ENCODE results near the gene DCD.
"Not testable (repeated sequence)": the region's sequence is repeated elsewhere in the genome, so short reads cannot be mapped to it uniquely, and the experiment has no call there.

DCD gene, protein sequence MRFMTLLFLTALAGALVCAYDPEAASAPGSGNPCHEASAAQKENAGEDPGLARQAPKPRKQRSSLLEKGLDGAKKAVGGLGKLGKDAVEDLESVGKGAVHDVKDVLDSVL

GRCh38 chr12:54648265-54648664, at the start of gene DCD:
Gene DCD, minus strand, starts transcription at chr12:54648365. Its CDS starts 62 bp downstream, at chr12:54648303.
- DNase-seq (ENCODE audit: low read depth) = no peak

- no peak for DNase-seq (ENCODE audit: low read depth)
These were observed 49.7 kb upstream of the DCD start for GRCh38 chr12:54697851-54698250.

DNA sequence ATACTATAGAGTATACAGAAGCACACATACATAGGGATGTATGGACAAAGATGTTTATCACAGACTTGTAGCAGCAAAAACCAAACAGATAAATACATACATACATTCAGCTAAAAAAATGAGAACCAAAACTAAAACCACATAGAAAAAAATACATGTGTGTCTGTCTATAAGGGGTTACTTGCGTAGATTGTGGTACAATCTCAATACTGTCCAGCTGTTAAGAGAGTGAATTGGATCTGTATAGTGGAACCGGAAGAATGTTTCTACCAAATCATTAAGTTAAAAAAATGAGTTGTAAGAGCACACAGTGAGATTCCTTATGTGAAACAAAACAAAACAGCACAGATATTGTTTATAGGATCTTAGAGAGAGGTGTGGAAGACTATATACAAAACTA, 44.2 kb upstream of the DCD start:
- DNase-seq (ENCODE audit: low read depth) = no peak

- DNase-seq (ENCODE audit: low read depth) = no peak
These were observed 41.8 kb upstream of the DCD start for GRCh38 chr12:54689984-54690383.

DNA sequence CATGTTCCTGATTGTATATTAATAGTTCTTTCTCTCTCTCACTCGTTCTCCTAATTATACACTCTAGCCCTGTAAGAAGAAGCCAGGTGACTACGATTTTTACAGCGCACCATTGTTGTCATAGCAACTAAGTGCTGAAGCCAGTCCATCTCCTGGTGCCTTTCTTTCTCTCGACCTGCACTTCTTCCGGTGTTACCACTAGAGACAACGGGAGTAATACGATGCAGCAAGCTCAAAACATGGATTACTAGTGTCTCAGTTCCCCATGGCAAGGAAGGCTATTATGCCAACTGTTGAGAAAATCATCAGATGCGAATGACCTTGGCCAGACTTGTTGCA, 40.8 kb upstream of the DCD start:
- no peak for DNase-seq (ENCODE audit: low read depth)

- no peak for DNase-seq (ENCODE audit: low read depth)
These were observed 40.3 kb upstream of the DCD start for GRCh38 chr12:54688309-54689033.

GRCh38 chr12:54684636-54685630, 36.8 kb upstream of the DCD start:
- no peak for DNase-seq (ENCODE audit: low read depth)

GRCh38 chr12:54683398-54683797, 35.2 kb upstream of the DCD start:
- no peak for DNase-seq (ENCODE audit: low read depth)

DNA sequence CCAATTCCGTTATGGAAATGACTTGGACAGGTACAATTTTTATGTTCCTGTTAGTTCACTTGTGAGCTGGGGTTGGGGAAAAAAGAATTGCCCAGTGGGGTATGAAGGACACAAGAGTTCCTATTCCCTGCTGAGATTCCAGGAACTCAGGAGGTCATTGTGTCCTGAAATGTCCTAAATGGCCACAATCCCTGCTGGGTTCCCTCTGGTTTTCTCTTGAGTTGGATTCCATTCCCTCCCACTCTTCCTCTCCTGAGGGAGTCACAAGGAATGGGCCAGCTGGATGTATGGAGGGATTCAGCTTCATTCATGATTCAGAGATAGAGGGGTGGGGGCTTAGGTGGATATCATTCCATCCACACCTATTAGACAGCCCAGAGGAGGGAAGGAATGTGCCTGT, 34.5 kb upstream of the DCD start:
- DNase-seq (ENCODE audit: low read depth) = no peak

DNA sequence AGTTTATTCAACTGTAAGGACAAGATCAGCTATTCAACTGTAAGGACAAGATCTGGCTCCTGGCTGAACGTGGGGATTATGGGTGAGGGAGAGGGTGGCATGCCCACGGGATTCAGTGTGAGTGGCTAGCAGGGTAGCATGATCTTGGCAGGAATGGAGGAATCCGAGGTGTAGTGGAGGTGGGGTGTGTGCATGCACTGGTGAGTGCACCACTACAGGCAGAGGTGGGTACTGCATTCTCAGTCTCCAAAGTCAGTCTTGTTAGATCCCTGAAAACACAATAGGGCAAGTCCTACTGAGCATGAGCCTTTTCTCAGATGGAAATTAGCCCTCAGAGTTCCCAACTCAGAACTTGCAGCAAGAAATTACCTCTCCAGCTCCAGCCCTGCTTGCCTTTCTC, 32.2 kb upstream of the DCD start:
- no peak for DNase-seq (ENCODE audit: low read depth)

DNA sequence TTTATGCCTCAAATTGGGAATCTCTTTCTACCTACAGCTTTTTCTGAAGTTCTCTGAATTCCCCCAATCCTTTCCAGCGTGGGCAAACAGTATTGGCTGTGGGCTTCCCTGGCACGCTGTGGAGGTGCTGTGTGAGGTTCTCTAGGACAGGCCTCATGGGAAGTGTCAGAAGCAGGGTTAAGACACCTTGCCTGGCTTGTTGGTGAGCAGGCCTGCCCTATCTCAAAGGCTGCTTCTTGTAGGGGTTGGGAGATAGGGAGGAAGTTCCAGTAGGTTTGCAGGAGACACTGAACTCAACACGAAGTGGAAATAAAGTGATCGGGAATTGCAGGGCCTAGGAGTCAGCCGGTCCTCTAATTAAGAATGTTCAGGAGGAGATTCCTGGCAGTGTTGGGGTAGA, 30.0 kb upstream of the DCD start:
- DNase-seq (ENCODE audit: low read depth) = no peak

GRCh38 chr12:54667945-54668344, 19.8 kb upstream of the DCD start:
- DNase-seq (ENCODE audit: low read depth) = no peak

- DNase-seq (ENCODE audit: low read depth) = no peak
These were observed 17.8 kb upstream of the DCD start for GRCh38 chr12:54666008-54666407.

GRCh38 chr12:54665022-54665635, 17.0 kb upstream of the DCD start:
- not testable (repeated sequence) for DNase-seq (ENCODE audit: low read depth)

- no peak for DNase-seq (ENCODE audit: low read depth)
These were observed 15.4 kb upstream of the DCD start for GRCh38 chr12:54663603-54664002.

DNA sequence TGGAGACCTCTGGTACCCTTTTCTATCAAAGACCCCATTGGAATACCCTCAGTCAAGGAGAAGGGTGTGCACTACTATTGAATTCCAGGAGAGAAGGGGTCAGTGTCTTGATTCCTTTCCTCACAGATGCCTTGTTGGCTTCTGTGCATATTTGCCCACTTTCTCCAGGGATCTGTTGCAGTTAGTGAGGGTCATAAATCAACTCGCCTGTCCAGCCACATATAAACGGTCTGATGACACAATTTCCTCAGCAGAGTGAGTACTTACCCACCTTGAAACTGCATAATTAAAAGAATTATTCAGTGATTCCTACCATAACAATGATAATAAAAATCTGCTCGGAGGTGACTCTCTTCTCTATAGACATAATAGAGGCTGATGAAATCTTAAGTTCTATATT, 13.9 kb upstream of the DCD start:
- no peak for DNase-seq (ENCODE audit: low read depth)

- DNase-seq (ENCODE audit: low read depth) = no peak
These were observed 12.9 kb upstream of the DCD start for GRCh38 chr12:54661048-54661447.

DNA sequence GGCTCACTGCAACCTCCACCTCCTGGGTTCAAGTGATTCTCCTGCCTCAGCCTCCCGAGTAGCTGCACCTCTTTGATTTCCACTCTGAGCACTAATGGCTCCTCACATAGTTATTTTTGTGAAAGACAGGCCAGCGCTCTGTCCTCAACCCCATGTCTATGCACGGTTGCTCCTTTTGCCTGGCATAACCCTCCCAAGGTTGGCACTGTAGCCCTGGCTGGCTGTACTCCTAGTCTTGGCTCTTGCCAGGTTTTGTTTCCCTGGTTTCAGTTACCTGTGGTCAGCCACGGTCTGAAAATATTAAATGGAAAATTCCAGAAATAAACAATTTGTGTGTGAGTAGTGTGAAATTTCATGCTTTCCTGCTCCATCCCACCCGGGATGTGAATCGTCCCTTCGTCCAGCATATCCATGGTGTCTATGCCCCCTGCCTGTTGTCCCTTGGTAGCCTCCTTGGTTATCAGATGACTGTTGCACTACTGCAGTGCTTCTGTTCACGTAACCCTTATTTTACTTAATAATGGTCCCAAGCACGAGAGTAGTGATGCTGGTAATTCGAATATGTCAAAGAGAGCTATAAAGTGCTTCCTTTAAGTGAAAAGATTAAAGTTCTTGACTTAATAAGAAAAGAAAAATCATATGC, 12.3 kb upstream of the DCD start:
- DNase-seq (ENCODE audit: low read depth) = no peak

DNA sequence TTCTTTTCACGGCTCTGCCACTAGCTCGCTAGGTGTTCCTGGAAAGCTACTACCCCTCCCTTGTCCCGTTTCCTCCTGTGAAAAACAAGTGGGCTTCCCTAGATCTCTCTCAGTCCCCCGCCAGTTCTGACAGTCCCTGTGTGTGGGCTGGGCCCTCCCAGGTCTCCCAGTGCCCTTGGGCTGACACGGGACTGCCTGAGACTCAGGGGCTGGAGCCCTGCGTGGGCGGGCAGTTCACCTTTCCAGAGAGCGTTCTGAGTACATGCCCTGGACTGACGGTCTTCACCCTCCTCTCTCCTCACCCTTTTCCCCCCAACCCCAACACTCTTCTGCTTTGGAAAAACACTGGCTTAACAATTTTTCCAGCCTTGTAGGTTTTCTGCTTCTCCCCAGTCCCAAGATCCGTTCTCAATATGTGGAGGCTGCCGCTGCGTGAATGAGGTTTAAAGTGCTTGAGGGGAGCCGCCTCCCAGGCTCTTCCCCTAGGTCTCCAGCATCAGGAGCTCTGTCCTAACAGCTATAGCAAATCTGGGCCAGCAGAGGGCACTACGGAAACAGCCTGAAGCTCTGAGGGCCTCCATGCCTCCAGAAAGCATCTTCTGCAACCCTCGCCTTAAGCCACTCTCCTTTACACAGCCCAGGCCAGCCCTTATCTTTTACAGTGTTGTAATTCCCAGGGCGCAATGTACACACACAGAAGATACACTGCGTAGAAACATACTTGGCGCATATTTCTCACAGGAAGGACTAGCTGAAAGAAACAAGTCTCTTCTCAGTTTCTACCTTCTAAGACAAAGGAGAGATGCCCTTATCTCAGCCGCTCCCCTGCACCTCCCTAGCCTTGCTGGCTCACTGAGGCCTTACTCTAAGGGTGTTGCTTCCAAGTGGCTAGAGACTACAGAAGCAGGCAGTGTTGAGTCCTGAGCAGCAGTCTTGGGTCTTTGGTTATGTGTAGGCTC, 10.4 kb upstream of the DCD start:
- DNase-seq (ENCODE audit: low read depth) = peak; percentile 7

DNA sequence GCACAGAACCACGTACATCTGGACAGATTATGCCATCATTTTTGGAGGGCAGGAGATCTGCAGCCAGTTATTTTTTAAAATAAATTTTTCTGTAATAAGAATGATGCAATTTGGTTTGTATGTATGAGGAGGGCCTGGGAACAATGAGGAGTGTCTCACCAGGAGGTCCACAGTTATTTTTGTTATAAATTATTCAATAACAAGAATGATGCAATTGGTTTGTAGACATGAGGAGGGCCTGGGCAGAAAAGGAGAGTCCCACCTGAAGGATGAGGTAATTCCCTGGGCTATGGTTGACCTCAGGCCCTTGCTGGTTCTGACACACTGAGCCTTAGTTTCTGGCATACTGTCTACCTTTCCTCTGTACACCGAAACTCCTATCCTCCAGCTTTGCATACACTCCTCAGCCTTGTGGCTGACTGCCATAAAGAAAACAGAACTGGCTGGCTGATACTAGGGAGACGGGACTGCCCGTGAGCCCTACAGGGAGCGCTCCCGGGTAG, 9.0 kb upstream of the DCD start:
- no peak for DNase-seq (ENCODE audit: low read depth)

DNA sequence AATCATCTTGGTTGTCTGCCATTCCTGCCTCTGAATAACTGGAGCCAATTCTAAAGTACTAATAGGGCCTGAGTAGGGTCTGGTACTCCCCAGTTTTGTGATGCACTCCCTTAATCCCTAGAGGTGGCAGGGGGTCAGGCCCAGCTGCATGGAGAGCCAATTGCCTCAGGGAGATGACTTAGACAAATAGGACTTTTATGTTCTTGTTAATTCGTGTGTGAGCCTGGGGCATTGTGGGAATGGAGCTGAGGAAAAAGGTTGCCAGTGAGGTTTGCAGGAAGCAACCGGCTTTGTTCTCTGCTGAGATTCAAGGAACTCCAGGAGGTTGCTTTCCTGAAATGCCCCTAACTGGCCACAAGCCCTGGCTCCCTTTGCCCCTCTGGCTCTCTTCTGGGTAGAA, 6.8 kb upstream of the DCD start:
- DNase-seq (ENCODE audit: low read depth) = no peak
